KOPT-K1 (cell line): ENCODE results near the gene FDX2.
"Not testable (repeated sequence)": the region's sequence is repeated elsewhere in the genome, so short reads cannot be mapped to it uniquely, and the experiment has no call there.

Source experiments
- H3K27ac ChIP-seq: fragments of 200-600 bp; sonication (generic); 2 replicates; pipeline ENCODE4 v1.5.1; 2016; ENCODE audit warnings: antibody characterized with exemption, mild to moderate bottlenecking, low read depth, low read length; ENCODE audit not compliant: poor library complexity, severe bottlenecking
- H3K36me3 ChIP-seq: fragments of 200-600 bp; sonication (generic); 2 replicates; pipeline ENCODE4 v1.5.1; 2017; ENCODE audit warnings: antibody characterized with exemption, mild to moderate bottlenecking, low read length, moderate library complexity; ENCODE audit not compliant: insufficient read depth
- H3K9me3 ChIP-seq: fragments of 200-600 bp; sonication (generic); 2 replicates; pipeline ENCODE4 v1.5.1; 2017; ENCODE audit warnings: antibody characterized with exemption, low read length, mild to moderate bottlenecking; ENCODE audit not compliant: insufficient read depth, poor library complexity, severe bottlenecking

FDX2 gene

GRCh38 chr19:10284065-10284959 is 31.5 kb downstream of the FDX2 start:
- H3K9me3 ChIP-seq = peaks cover 14% of the 10 kb centered on the region
- H3K36me3 ChIP-seq = no peaks in the 10 kb centered on the region
- no peak overlapping the region for H3K27ac ChIP-seq

GRCh38 chr19:10283301-10284064 is 32.3 kb downstream of the FDX2 start:
- H3K27ac ChIP-seq = no peak overlapping the region
- no peaks in the 10 kb centered on the region for H3K36me3 ChIP-seq
- peaks cover 6% of the 10 kb centered on the region for H3K9me3 ChIP-seq

- not testable (repeated sequence) for H3K36me3 ChIP-seq, H3K27ac ChIP-seq
Measured at GRCh38 chr19:10282043-10282442, 33.8 kb downstream of the FDX2 start.

DNA sequence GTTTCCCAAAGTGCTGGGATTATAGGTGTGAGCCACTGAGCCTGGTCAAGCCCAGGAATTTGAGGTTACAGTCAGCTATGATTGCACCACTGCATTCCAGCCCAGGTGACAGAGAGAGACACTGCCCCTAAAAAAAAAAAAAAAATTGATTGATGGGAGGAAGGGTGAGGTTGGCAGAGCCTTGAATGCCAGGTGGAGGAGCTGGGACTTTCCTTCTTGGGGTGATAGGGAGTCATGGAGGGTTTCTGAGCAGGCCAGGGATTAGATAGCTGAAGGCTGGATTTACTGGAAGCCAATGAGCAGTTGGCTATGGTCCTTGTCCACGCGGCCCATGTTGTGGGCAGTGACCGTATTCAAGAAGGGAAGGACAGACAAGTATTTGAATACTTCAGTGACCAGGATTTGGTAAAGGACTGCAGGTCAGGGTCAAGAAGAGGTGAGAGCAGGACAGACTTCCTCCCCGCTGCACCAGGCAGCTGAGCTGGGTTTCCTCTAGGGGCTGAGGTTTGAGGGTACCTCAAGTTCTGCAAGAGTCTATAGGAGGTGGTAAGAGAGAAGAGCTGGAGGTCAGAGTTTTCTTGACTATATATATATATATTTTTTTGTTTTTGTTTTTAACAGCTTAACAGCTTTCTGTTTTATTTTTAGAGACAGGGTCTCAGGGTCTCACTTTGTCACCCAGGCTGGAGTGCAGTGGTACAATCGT is 35.9 kb downstream of the FDX2 start:
- Histone ChIP-seq H3K36me3 (no peaks in the 10 kb centered on the region), H3K27ac (no peak overlapping the region), H3K9me3 (no peaks in the 10 kb centered on the region)

More at GRCh38 chr19:10282043-10282442, 33.8 kb downstream of the FDX2 start:
- not testable (repeated sequence) for H3K9me3 ChIP-seq

- Histone ChIP-seq H3K36me3 (no peaks in the 10 kb centered on the region), H3K9me3 (no peaks in the 10 kb centered on the region), H3K27ac (no peak overlapping the region)
Measured at GRCh38 chr19:10278935-10279334, 36.9 kb downstream of the FDX2 start.

DNA sequence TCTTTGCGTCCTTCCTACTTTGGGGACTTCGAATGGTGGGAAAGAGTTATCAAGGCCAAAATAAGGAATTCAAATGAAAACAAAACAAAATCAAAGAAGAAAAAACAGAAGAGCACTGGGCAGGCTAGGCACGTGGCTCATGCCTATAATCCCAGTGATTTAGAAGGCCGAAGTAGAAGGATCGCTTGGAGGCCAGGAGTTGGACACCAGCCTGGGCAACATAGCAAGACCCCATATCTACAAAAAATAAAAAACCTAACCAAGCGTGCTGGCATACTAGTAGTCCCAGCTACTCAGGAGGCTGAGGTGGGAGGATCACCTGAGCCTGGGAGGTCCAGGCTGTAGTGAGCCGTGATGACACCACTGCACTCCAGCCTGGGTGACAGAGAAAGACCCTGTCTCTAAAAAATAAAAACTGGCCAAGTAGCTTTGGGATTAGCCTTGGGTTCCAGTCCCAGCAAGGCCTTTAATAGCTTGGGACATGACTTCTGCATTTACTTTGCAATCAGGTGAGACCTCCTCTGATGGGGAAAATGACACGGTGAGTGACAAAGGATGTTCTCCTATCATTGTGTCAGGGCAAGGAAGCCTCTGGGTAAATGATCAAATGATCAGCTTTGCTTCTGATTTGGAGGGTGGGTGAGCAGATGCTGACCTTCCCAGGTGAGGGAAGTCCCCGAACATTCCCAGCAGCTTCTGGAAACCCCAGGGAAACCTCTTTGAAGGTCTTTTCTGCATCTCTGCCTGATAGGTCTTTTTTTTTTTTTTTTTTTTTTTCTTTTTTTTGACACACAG is 37.8 kb downstream of the FDX2 start:
- no peaks in the 10 kb centered on the region for H3K9me3 ChIP-seq
- no peak overlapping the region for H3K27ac ChIP-seq
- no peaks in the 10 kb centered on the region for H3K36me3 ChIP-seq

DNA sequence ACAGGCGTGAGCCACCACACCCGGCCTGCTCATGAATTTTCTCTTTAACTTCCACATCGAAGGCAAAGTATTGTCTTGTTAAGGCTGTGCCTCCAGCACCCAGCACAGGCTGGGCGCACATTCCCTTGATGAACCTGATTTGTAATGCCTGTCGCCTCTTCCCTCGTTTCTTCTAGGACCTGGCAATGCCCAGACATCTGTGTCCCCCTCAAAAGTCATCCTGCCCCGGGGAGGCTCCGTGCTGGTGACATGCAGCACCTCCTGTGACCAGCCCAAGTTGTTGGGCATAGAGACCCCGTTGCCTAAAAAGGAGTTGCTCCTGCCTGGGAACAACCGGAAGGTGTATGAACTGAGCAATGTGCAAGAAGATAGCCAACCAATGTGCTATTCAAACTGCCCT is 41.2 kb downstream of the FDX2 start:
- Histone ChIP-seq H3K9me3 (no peaks in the 10 kb centered on the region), H3K27ac (no peak overlapping the region), H3K36me3 (no peaks in the 10 kb centered on the region)

DNA sequence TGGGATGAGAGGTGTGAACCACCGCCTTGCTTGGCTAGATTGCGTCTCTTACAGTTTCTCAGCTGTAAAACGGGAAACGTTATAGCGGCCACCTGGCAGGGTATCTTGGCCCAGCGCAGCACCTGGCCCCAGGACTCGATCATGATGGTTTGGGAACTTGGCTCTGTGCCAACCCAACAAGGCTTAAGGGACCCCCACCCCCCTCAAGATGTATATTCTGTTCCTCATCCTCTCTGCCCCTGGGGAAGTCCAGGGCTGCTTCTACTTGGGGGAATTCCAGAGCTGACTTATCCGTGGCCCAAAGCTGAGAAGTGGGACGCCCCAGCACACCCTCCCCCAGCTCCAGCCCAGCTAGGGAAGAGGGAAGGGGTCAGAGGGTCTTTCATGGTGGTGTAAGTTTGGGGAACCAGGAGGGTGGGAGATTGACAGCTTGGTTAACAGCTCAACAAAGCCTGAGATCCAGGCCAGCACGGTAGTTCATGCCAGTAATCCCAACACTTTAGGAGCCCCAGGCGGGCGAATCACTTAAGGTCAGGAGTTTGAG is 44.2 kb downstream of the FDX2 start:
- Histone ChIP-seq H3K27ac (no peak overlapping the region), H3K9me3 (no peaks in the 10 kb centered on the region), H3K36me3 (no peaks in the 10 kb centered on the region)

GRCh38 chr19:10270616-10271394 is 45.0 kb downstream of the FDX2 start, which contains the start of gene ICAM1:
ICAM1 (plus strand) TSS chr19:10271120; CDS start chr19:10271160, 40 bp downstream.
- peak within 1 kb of the TSS; percentile 45 for H3K27ac ChIP-seq
- no peaks in the 10 kb centered on the region for H3K9me3 ChIP-seq
- no peaks in the 10 kb centered on the region for H3K36me3 ChIP-seq

- Histone ChIP-seq H3K9me3 (no peaks in the 10 kb centered on the region), H3K36me3 (no peaks in the 10 kb centered on the region), H3K27ac (peak overlapping the region; percentile 45)
Measured at GRCh38 chr19:10270180-10270615, 45.6 kb downstream of the FDX2 start.

GRCh38 chr19:10269333-10270179 is 46.3 kb downstream of the FDX2 start:
- no peak overlapping the region for H3K27ac ChIP-seq
- no peaks in the 10 kb centered on the region for H3K36me3 ChIP-seq
- H3K9me3 ChIP-seq = no peaks in the 10 kb centered on the region

GRCh38 chr19:10268071-10268470 is 47.7 kb downstream of the FDX2 start:
- no peak overlapping the region for H3K27ac ChIP-seq
- no peaks in the 10 kb centered on the region for H3K36me3 ChIP-seq

GRCh38 chr19:10266706-10267105 is 49.1 kb downstream of the FDX2 start:
- H3K36me3 ChIP-seq = no peaks in the 10 kb centered on the region
- no peak overlapping the region for H3K27ac ChIP-seq
- no peaks in the 10 kb centered on the region for H3K9me3 ChIP-seq

More at GRCh38 chr19:10268071-10268470, 47.7 kb downstream of the FDX2 start:
- no peaks in the 10 kb centered on the region for H3K9me3 ChIP-seq
